HepG2 (cell line): ENCODE measurements around the gene LCAT. TPM values are rescaled to one million over a fixed set of nuclear protein-coding genes. Genes with fewer than 3 reads are reported as not detected.

Experiments
- AGO1 ChIP-seq: fragments of 200-400 bp; formaldehyde crosslinking; IDR thresholded peaks from 2 replicates; pipeline ENCODE4 v1.6.1; 2017; ENCODE audit warnings: mild to moderate bottlenecking, low read depth, low read length, moderate library complexity; ENCODE audit not compliant: poor library complexity, severe bottlenecking
- AKAP8 ChIP-seq: sonication (generic); formaldehyde crosslinking; IDR thresholded peaks from 2 replicates; pipeline ENCODE4 v1.5.1; 2020; ENCODE audit warnings: mild to moderate bottlenecking, missing genetic modification reagents
- ETV6 ChIP-seq: sonication (generic); formaldehyde crosslinking; conservative IDR thresholded peaks from 2 replicates; pipeline ENCODE4 v1.4.0; 2020; ENCODE audit warnings: missing genetic modification reagents
- GABPA ChIP-seq, 2 experiments: IDR thresholded peaks; 2 replicates each; pipeline ENCODE4 v1.6.1; 2011 to 2016; ENCODE audit warnings: low read depth in 2 of 2, low read length in 1 of 2, missing biosample characterization in 1 of 2, missing genetic modification characterization in 1 of 2
- NCOR1 ChIP-seq: fragments of 200-600 bp; sonication (generic); IDR thresholded peaks from 2 replicates; pipeline ENCODE4 v1.7.0; 2017; ENCODE audit warnings: antibody characterized with exemption, low read length, borderline replicate concordance
- NFE2L1 ChIP-seq: sonication (generic); formaldehyde crosslinking; IDR thresholded peaks from 2 replicates; pipeline ENCODE4 v1.4.0; 2020; ENCODE audit warnings: missing genetic modification reagents, mild to moderate bottlenecking, borderline replicate concordance
- NR0B2 ChIP-seq: sonication (generic); formaldehyde crosslinking; IDR thresholded peaks from 2 replicates; pipeline ENCODE4 v1.4.0; 2020; ENCODE audit warnings: mild to moderate bottlenecking, missing genetic modification reagents
- PHB2 ChIP-seq: fragments of 450-650 bp; IDR thresholded peaks from 2 replicates; pipeline ENCODE4 v1.6.1; 2018; ENCODE audit not compliant: partially characterized antibody
- RELA ChIP-seq: sonication (generic); formaldehyde crosslinking; IDR thresholded peaks from 2 replicates; pipeline ENCODE4 v1.4.0; 2020; ENCODE audit warnings: missing genetic modification reagents
- SETDB1 ChIP-seq: sonication (generic); formaldehyde crosslinking; IDR thresholded peaks from 2 replicates; pipeline ENCODE4 v1.5.1; 2020; ENCODE audit warnings: missing genetic modification reagents, mild to moderate bottlenecking, borderline replicate concordance
- WIZ ChIP-seq: sonication (generic); formaldehyde crosslinking; IDR thresholded peaks from 2 replicates; pipeline ENCODE4 v1.5.1; 2020; ENCODE audit warnings: mild to moderate bottlenecking, missing genetic modification reagents
- ZBTB26 ChIP-seq: IDR thresholded peaks from 2 replicates; pipeline ENCODE4 v1.6.1; 2016; ENCODE audit warnings: missing compliant biosample characterization, missing genetic modification reagents, borderline replicate concordance
- ZBTB49 ChIP-seq: sonication (generic); formaldehyde crosslinking; IDR thresholded peaks from 2 replicates; pipeline ENCODE4 v1.4.0; 2020; ENCODE audit warnings: missing genetic modification reagents, borderline replicate concordance
- ZNF18 ChIP-seq: sonication (generic); formaldehyde crosslinking; IDR thresholded peaks from 2 replicates; pipeline ENCODE4 v1.8.0; 2022; ENCODE audit warnings: mild to moderate bottlenecking, missing genetic modification reagents; ENCODE audit not compliant: insufficient replicate concordance
- ZNF224 ChIP-seq: sonication (generic); formaldehyde crosslinking; IDR thresholded peaks from 2 replicates; pipeline ENCODE4 v1.5.0; 2020; ENCODE audit warnings: mild to moderate bottlenecking, missing genetic modification reagents
- ZNF33B ChIP-seq: sonication (generic); formaldehyde crosslinking; IDR thresholded peaks from 2 replicates; pipeline ENCODE4 v1.5.1; 2020; ENCODE audit warnings: mild to moderate bottlenecking, missing genetic modification reagents
- ZNF639 ChIP-seq: conservative IDR thresholded peaks from 2 replicates; pipeline ENCODE4 v1.6.1; 2018; ENCODE audit warnings: missing genetic modification reagents
- ZNF772 ChIP-seq: sonication (generic); formaldehyde crosslinking; IDR thresholded peaks from 2 replicates; pipeline ENCODE4 v1.5.0; 2020; ENCODE audit warnings: mild to moderate bottlenecking, missing genetic modification reagents
- ZNF775 ChIP-seq: sonication (generic); formaldehyde crosslinking; IDR thresholded peaks from 2 replicates; pipeline ENCODE4 v1.4.0; 2020; ENCODE audit warnings: missing genetic modification reagents, mild to moderate bottlenecking, moderate library complexity, borderline replicate concordance
- ZSCAN25 ChIP-seq: sonication (generic); formaldehyde crosslinking; IDR thresholded peaks from 2 replicates; pipeline ENCODE4 v1.8.0; 2022; ENCODE audit warnings: mild to moderate bottlenecking, missing genetic modification reagents
- polyA plus RNA-seq, 8 experiments: library from polyadenylated mRNA; depleted of rRNA in 3 of 8; stranded (reverse) in 7 of 8; unstranded in 1 of 8; fragments of >200 nt; fragmentation: Illumina TruSeq in 4 of 8; extraction: Trizol in 4 of 8; gene quantifications; 2 replicates each; pipeline versions ENCODE4 v1.2.1 to v1.2.3, GENCODE V29; 2011 to 2016; ENCODE audit warnings: low read depth in 4 of 8, missing spikeins in 1 of 8, mixed read lengths in 1 of 8; ENCODE audit not compliant: insufficient read depth in 1 of 8
- total RNA-seq, 5 experiments: library from RNA; depleted of rRNA; stranded (reverse); fragments of >200 nt; fragmentation: Illumina TruSeq; extraction: Trizol; gene quantifications; 2 replicates each; pipeline ENCODE4 v1.2.3, GENCODE V29; 2016; ENCODE audit warnings: low read depth in 1 of 5

LCAT gene
- total and polyA plus RNA-seq, 2 of the 13 experiments (the other 11 are each of a cell fraction or from before 2014, with no cell fraction given), result 36.1 to 38.9 TPM

GRCh38 chr16:67943619-67944504, at the start of gene LCAT (continued):
- peak; percentile 79 for TF ChIP-seq ZBTB26
- peak; percentile 86 for TF ChIP-seq ZNF18 (CRISPR knock-in tag)
- 0 out of 2 replicates have a peak, but pooled peaks have one; percentile 51 for TF ChIP-seq SETDB1 (CRISPR knock-in tag)
- TF ChIP-seq ZNF775 (CRISPR knock-in tag), result no peak
- no peak for TF ChIP-seq NCOR1
- peak; percentile 54; the same call in 1 of the 2 replicates for TF ChIP-seq ZNF639
- TF ChIP-seq AGO1, result peak; percentile 93
- TF ChIP-seq ETV6, result no peak
- no peak for TF ChIP-seq PHB2
- TF ChIP-seq NFE2L1 (CRISPR knock-in tag), result no peak
- no peak for TF ChIP-seq GABPA (IDR thresholded peaks at IDR 0.05; ENCODE audit: low read depth, low read length)
- peak; percentile 60 for TF ChIP-seq GABPA (CRISPR knock-in tag; IDR thresholded peaks at IDR 0.05; ENCODE audit: low read depth)
- peak; percentile 88; the same call in 1 of the 2 replicates for TF ChIP-seq ZNF33B
- TF ChIP-seq ZSCAN25, result no peak; the same call in 1 of the 2 replicates
- TF ChIP-seq ZNF772, result peak; percentile 40; the same call in 1 of the 2 replicates
- TF ChIP-seq RELA (CRISPR knock-in tag), result no peak; the same call in 1 of the 2 replicates
- peak; percentile 13; the same call in 1 of the 2 replicates for TF ChIP-seq NR0B2 (CRISPR knock-in tag)
- TF ChIP-seq ZBTB49 (CRISPR knock-in tag), result no peak; the same call in 1 of the 2 replicates
- peak; percentile 59; the same call in 1 of the 2 replicates for TF ChIP-seq AKAP8 (CRISPR knock-in tag)
- peak; percentile 57; the same call in 1 of the 2 replicates for TF ChIP-seq WIZ (CRISPR knock-in tag)
- 0 out of 2 replicates have a peak, but pooled peaks have one; percentile 68 for TF ChIP-seq ZNF224 (CRISPR knock-in tag)
